GM18499 (cell line): ENCODE data around the gene LDLRAD4.

Experiments used
- ATAC-seq: cut with Tn5 transposase; IDR thresholded peaks from one replicate; pipeline ENCODE4 v1.9.1; 2021; ENCODE audit warnings: moderate number of reproducible peaks; ENCODE audit not compliant: insufficient read depth, unreplicated experiment

The LDLRAD4 gene

DNA sequence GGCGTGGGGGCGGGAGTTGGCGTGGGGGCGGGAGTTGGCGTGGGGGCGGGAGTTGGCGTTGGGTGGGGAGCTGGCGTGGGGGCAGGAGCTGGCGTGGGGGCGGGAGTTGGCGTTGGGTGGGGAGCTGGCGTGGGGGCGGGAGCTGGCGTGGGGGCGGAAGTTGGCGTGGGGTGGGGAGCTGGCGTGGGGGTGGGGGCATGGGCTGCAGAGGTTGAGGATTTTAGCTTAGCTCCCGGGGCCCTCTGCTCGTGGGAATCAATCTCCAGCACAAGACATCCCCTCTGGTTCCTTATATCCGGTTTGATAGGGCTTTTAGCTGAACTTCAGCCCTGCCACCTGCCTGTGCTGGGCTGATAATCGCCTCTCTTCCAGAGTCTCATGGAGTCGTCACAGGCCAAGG is 177.0 kb downstream of the LDLRAD4 start:
- no peak for ATAC-seq

DNA sequence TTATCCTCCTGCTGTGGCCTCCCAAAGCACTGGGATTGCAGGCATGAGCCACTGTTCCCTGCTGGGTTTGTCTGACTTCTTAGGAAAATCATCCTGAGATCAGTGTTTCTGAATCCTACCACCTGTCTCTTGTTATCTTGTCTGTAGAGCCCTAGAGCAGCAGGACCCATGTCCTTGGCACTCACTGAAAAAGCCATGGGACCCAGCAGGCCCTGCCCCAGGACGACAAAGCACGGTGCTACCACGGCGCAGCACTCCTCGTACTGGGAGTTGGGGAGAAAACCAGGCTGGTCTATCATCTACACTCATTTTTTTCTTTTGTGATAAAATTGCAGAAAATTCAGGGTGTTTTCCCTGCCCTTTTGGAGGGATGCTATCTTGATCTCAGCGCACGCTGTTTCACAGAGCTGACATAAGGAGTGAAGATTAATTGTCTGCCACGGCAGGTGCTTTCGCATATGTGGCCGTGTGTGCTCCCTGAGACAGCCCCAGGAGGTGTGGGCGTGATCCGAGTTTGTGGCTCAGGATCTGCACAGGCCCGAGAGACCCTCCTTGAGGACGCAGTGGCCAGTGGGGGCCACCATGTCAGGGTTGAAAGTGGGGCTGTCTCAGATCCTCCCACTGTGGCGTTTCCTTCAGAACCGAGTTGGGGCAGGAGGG is 179.1 kb downstream of the LDLRAD4 start:
- ATAC-seq, result no peak

DNA sequence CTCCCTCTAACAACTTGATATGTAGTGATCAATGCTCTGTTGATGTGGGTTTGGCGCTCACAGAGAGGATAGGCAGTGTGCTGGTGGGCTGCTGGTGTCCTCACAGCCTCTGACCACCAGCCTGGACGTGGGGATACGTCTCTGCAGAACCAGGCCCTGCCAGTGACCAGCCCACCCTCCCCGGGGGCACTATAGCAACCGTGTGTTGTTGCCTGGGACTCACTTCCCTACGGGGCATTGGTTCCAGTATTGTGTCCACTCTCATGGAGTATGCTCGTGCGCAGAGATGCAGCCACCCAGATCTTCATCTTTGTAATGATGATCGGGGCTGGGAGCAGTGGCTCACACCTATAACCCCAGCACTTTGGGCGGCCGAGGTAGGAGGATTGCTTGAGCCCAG is 180.1 kb downstream of the LDLRAD4 start:
- ATAC-seq, result no peak

DNA sequence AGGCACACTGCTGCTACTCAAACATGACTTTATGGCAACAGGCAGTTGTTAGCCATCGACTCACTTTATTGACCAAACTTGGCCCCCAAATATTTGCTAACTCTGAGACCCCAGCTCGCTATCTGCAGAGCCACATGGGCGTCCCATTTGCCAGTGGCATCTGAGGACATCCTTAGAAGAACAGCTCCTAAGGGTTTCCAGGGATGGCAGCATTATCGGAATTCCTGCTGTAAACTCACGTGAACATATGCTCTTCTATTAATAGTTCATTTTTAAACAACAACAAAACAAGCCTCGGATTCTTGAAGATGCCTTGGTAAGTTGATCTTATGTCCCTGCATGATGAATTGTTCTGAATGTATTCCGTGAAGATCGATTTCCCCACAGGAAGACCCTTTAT is 181.0 kb downstream of the LDLRAD4 start:
- ATAC-seq, result no peak

- no peak for ATAC-seq
Observed at GRCh38 chr18:13400636-13401315, 182.2 kb downstream of the LDLRAD4 start.

DNA sequence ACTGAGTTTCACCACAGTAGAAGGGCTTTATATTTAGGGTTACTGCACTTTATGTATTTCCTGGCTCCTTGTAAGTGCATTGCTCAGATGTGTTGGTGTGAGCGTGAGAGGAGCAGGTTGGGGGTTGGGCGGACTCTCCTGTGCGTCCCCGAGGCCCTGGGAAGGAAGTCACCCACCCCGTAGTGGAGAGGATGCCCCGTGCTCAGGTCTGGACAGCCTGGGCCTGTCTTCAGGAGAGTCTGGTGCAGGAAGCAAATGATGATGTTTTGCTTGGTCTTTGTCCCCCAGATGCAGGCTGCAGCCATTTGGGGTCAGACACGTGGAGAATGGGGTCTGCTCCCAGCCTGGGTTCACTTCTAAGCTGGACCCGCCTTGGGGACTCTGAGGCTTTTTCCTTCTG is 182.8 kb downstream of the LDLRAD4 start:
- ATAC-seq, result no peak

DNA sequence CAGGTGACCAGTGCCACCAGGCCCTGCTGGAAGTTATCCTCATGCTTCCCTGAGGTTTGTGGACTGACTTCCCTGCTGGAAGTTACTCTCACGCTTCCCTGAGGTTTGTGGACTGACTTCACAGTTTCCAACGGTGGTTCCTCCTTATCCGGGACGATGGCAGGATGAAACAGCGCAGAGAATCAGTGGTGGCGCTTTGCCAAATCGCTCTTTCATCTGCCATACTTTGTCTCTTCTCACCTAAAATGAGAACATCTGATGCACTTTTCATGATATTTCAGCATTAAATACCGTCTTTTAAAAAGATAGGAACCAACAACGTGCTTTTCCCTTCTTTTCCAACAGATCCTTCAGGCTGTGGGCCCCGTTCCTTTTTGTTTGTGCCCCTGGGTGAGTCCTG is 183.3 kb downstream of the LDLRAD4 start:
- no peak for ATAC-seq

DNA sequence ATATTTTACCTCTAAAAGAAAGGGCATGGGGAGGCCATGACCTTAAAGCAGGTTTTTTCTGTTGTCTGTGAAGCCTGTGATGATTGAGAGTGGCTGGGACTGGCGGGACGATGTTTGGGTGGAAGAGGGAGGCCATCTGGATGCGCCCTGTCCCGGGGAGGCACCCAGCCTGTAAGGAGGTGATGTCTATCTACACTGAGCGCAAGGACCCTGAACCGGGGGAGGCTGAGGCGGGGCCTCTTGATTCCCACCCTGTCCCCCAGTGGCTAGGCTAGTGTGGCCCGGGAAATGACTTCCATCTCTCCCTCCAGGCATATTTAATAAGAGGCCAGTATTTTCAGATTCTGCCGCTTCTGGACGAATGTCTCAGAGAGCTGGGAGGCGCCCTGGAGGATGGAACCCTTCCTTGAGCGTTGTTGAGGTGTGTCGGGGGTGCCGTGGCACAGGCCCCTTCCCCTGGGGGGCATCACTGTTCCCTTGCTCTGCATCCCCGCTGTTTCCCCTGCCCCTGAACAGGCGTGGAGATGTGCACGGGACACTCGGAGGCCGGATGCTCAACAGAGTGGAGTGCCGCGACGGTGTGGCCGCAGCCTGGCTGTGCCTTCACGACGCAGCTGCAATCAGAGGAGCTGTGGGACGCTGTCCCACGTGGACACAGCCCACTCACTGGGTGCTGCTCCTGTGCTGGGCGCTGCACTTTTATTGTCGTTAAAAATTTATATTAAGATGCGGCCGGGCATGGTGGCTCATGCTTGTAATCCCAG is 185.4 kb downstream of the LDLRAD4 start:
- ATAC-seq, result no peak

- ATAC-seq, result no peak
Observed at GRCh38 chr18:13405305-13406038, 186.9 kb downstream of the LDLRAD4 start.

GRCh38 chr18:13406049-13406615 is 187.6 kb downstream of the LDLRAD4 start:
- no peak for ATAC-seq

DNA sequence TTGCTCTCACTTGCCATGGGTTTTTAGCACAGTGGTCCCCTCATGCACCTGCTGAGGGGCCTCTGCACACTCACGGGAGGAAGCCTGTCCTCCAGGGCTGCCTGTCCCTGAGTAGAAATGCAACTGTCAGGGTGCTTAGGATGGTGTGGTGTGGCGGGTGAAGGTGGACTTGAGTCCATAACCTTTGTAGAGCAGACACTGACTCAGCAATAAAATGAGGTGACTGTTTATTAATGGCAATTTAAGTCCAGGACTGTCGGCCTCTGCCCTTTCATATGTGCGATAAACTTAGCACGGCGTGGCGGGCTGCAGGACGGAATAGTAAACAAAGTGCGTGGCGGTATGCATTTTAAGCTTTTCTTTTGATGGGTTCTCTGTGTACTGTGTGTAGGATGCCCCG is 188.2 kb downstream of the LDLRAD4 start:
- no peak for ATAC-seq

- no peak for ATAC-seq
Observed at GRCh38 chr18:13407484-13407883, 188.9 kb downstream of the LDLRAD4 start.

DNA sequence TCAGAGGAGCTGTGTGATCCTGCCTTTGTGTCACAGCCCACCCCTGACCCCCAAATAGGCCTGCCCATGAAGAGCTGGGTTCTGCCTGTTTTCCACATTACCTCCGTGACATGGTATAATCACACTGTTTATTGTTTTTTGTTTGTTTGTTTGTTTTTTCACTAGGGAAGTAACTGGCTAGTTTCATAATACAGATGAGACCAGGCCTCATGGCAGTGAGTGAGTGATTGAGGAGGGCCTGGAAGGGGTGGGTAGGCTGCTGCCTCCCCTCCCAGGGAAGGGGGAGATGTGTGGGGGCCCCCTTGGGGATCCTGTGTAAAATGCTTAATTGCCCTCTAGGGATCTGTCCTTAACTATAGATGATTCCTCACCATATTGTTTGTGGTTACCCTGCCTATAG is 190.5 kb downstream of the LDLRAD4 start:
- ATAC-seq, result no peak

DNA sequence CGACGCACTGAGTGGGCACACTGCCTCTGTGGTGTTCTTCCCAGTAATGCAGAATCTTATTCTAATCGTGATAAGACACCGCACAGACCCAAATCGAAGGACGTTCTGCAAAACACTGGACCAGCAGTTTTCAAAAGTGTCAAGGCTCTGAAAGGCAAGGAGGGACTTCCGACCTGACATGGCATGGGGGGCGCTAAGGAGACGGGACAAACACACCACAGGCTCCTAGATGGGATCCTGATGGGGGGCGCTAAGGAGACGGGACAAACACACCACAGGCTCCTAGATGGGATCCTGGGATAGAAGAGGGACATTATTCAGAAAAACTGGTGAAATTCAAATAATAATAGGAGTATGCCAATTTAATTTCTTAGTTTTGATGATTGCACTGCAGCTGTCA is 191.4 kb downstream of the LDLRAD4 start:
- ATAC-seq, result no peak

- ATAC-seq, result no peak
Observed at GRCh38 chr18:13410471-13410870, 191.9 kb downstream of the LDLRAD4 start.

GRCh38 chr18:13412017-13412416 is 193.5 kb downstream of the LDLRAD4 start:
- no peak for ATAC-seq

DNA sequence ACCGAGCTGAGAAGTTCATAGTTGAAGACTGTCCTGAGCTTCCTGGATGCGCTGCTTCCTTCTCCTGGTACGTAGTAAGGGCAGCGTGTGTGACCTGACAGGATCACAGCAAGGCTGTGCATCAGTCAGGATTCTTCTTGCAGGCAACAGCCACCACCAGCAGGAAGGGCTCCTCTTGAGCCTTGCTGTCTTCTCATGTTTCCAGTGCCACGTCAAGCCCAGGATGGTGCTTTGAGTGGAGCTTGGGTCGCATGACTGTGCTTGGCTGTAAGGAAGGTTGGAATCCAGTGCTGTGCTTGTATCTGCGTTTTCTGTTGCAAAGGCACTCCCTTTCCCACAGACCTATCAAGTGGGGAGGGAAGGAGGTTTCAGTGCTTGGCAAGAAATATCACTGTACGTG is 194.3 kb downstream of the LDLRAD4 start:
- no peak for ATAC-seq

- no peak for ATAC-seq
Observed at GRCh38 chr18:13414102-13414501, 195.5 kb downstream of the LDLRAD4 start.

GRCh38 chr18:13414521-13414920 is 196.0 kb downstream of the LDLRAD4 start:
- no peak for ATAC-seq

DNA sequence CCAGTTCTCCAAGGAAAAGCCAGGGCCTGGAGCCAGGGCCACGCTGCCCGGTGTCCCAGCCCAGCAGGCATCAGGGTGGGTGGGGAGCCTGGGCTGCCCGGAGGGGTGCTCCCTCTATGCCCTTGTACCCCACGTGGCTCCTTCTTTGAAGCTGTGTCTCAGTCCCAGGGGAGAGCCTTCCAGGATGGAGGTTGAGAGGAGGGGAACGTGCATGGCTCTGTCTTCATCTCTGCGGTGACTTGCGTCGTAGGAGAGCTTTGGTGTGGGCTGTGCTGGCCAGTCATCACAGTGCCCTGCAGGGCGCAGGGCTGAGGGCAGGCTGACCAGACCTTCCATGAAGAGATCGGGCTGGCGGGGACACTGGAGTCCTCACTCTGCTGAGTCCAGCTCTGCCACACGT is 197.2 kb downstream of the LDLRAD4 start:
- ATAC-seq, result no peak

- ATAC-seq, result no peak
Observed at GRCh38 chr18:13416208-13416607, 197.6 kb downstream of the LDLRAD4 start.
